Fibroblast of villous mesenchyme (primary cell): ENCODE data around the gene PDE4D. TPM values are rescaled to one million over a fixed set of nuclear protein-coding genes. Genes with fewer than 3 reads are reported as not detected.
A peak's percentile ranks its signal among the peaks of the same experiment; 100 is the strongest.

ENCODE experiments used
- DNase-seq: peaks from one replicate; pipeline ENCODE4 v3.0.0-alpha.2; 2010; ENCODE audit warnings: low read depth
- H3K4me3 ChIP-seq: 2 replicates; pipeline ENCODE4 v1.5.1; 2011; ENCODE audit warnings: low read depth, mild to moderate bottlenecking, low read length
- CTCF ChIP-seq: IDR thresholded peaks from 2 replicates; pipeline ENCODE4 v1.5.1; 2012; ENCODE audit warnings: low read depth, mild to moderate bottlenecking, low read length; ENCODE audit not compliant: insufficient read depth
- total RNA-seq: library from RNA; depleted of rRNA; stranded (reverse); fragments of >200 nt; gene quantifications from 2 replicates; pipeline ENCODE4 v1.2.3, GENCODE V29; 2012

PDE4D gene
- total RNA-seq, 1 donor = 6.0 TPM

GRCh38 chr5:59768152-59769040 lies 125.1 kb downstream of the PDE4D start:
- H3K4me3 ChIP-seq = peak overlapping the region; percentile 78
- DNase-seq = peak; percentile 81
- no peak for TF ChIP-seq CTCF

- TF ChIP-seq CTCF = no peak
- H3K4me3 ChIP-seq = peak overlapping the region; percentile 78
- DNase-seq = no peak
Measured at GRCh38 chr5:59767681-59768151, 125.8 kb downstream of the PDE4D start.

GRCh38 chr5:59767211-59767605 lies 126.3 kb downstream of the PDE4D start:
- DNase-seq = no peak
- TF ChIP-seq CTCF = no peak
- H3K4me3 ChIP-seq = peak overlapping the region; percentile 78

GRCh38 chr5:59766427-59767210 lies 126.9 kb downstream of the PDE4D start:
- peak overlapping the region; percentile 78 for H3K4me3 ChIP-seq
- peak; percentile 55 for DNase-seq

GRCh38 chr5:59765446-59765845 lies 128.1 kb downstream of the PDE4D start:
- no peak for TF ChIP-seq CTCF
- H3K4me3 ChIP-seq = no peak overlapping the region
- no peak for DNase-seq

More at GRCh38 chr5:59766427-59767210, 126.9 kb downstream of the PDE4D start:
- no peak for TF ChIP-seq CTCF

- no peak for TF ChIP-seq CTCF
Measured at GRCh38 chr5:59764361-59764760, 129.2 kb downstream of the PDE4D start.

More at GRCh38 chr5:59764361-59764760, 129.2 kb downstream of the PDE4D start:
- DNase-seq = no peak
- no peak overlapping the region for H3K4me3 ChIP-seq
